Measurements from ENCODE around the gene TRPV2. TPM values are rescaled to one million over a fixed set of nuclear protein-coding genes. Genes with fewer than 3 reads are reported as not detected.

The TRPV2 gene
- total and polyA plus RNA-seq, 2 of the 4 experiments (the other 2 are of a cell fraction): 30.8 to 32.8 TPM

GRCh38 chr17:16461606-16461866 lies 46.2 kb downstream of the TRPV2 start:
- POLR2A ChIA-PET (ENCODE audit: unreplicated experiment): no interaction called here
- Histone ChIP-seq H3K4me1 (ENCODE audit: control insufficient read depth, insufficient read depth, low read length) (peaks cover 14% of the 10 kb centered on the region), H3K18ac (ENCODE audit: low read depth, low read length) (no peak overlapping the region), H3K27ac (ENCODE audit: insufficient read depth, low read length) (no peak overlapping the region), H3K9me1 (ENCODE audit: insufficient read depth, low read length) (peaks cover 10% of the 10 kb centered on the region; the same call in 1 of the 2 replicates), H4K20me1 (ENCODE audit: insufficient read depth, low read length) (peaks cover 6% of the 10 kb centered on the region), H3K14ac (replicated peaks; ENCODE audit: low read depth, low read length) (no peak overlapping the region), H2AK5ac (ENCODE audit: low read depth, low read length) (no peak overlapping the region), H4K91ac (ENCODE audit: insufficient read depth, low read depth, low read length) (no peak overlapping the region), H2AFZ (replicated peaks; ENCODE audit: low read length, poor library complexity) (no peak overlapping the region), H2AK9ac (replicated peaks; ENCODE audit: low read depth, low read length, poor library complexity) (no peak overlapping the region), H4K8ac (ENCODE audit: low read depth in 2 of 2, low read length in 2 of 2) (no peak overlapping the region), H3K56ac (ENCODE audit: extremely low read depth, insufficient read depth, low read length) (no peak overlapping the region), H2BK20ac (ENCODE audit: low read depth, low read length) (no peak overlapping the region), H2BK5ac (ENCODE audit: low read depth, low read length, poor library complexity, severe bottlenecking) (no peak overlapping the region), H3K23ac (ENCODE audit: low read depth, low read length) (no peak overlapping the region), H3K4me3 (ENCODE audit: insufficient read depth, low read depth, low read length) (no peak overlapping the region), H3K36me3 (ENCODE audit: control insufficient read depth, insufficient read depth, low read length) (no peaks in the 10 kb centered on the region; the same call in 1 of the 2 replicates), H3K4ac (ENCODE audit: low read depth, low read length) (no peak overlapping the region), H2BK15ac (ENCODE audit: low read depth, low read length) (no peak overlapping the region), H4K5ac (ENCODE audit: low read depth, low read length) (no peak overlapping the region), H2BK120ac (ENCODE audit: low read depth, low read length) (no peak overlapping the region), H3K79me1 (ENCODE audit: low read depth in 1 of 2, low read length in 2 of 2) (peaks cover 0 to 3% of the 10 kb centered on the region in 2 experiments; a peak in 2 of 4 replicates), H3K9ac (ENCODE audit: low read depth, low read length) (no peak overlapping the region), H3K9me3 (ENCODE audit: control insufficient read depth, insufficient read depth, low read length) (no peaks in the 10 kb centered on the region), H3K4me2 (ENCODE audit: low read depth, low read length) (no peak overlapping the region), H3K27me3 (ENCODE audit: control insufficient read depth, insufficient read depth, low read length) (no peaks in the 10 kb centered on the region)
- ATAC-seq (ENCODE audit: low read depth): no peak
- DNase-seq: no peak
- intact Hi-C loops (cut with micrococcal nuclease) (no loop called here), in situ Hi-C loops (cut with MboI; ENCODE audit: low sequenced_read_pairs) (no loop called here), dilution Hi-C loops (cut with HindIII; ENCODE audit: low sequenced_read_pairs, unreplicated experiment) (no loop called here)
- no CpG with 5 or more reads among the region's 3 CpGs for WGBS, 2 experiments (ENCODE audit: extremely low coverage in 2 of 2, insufficient read length in 1 of 2)
- CTCF ChIA-PET: interaction anchor here (0.6 kb wide), 1 partner anchor 65 kb away, joined by 4 read pairs; no protein-coding TSS in a partner anchor
- TF ChIP-seq BHLHE40 (IDR thresholded peaks at IDR 0.05; ENCODE audit: low read depth, low read length): no peak
- TF ChIP-seq RFX5 (IDR thresholded peaks at IDR 0.05; ENCODE audit: low read depth, low read length): no peak
- no peak for TF ChIP-seq NFE2L2 (IDR thresholded peaks at IDR 0.05; ENCODE audit: low read depth, low read length)
- no peak for TF ChIP-seq MXI1 (IDR thresholded peaks at IDR 0.05; ENCODE audit: borderline replicate concordance, low read depth, low read length)
- no peak for TF ChIP-seq USF2 (IDR thresholded peaks at IDR 0.05; ENCODE audit: low read depth, low read length)
- no peak for TF ChIP-seq MAZ (IDR thresholded peaks at IDR 0.05; ENCODE audit: borderline replicate concordance, low read depth, low read length)
- BruUV-seq (replicated peaks): no TSS peak

Data from IMR-90 (cell line).